8988T (cell line): Measurements from ENCODE around the gene TMEM107.
"Not testable (repeated sequence)": the region's sequence is repeated elsewhere in the genome, so short reads cannot be mapped to it uniquely, and the experiment has no call there.

Experiments
- DNase-seq: peaks from one replicate; pipeline ENCODE4 v3.0.0; 2011

TMEM107 gene

DNA sequence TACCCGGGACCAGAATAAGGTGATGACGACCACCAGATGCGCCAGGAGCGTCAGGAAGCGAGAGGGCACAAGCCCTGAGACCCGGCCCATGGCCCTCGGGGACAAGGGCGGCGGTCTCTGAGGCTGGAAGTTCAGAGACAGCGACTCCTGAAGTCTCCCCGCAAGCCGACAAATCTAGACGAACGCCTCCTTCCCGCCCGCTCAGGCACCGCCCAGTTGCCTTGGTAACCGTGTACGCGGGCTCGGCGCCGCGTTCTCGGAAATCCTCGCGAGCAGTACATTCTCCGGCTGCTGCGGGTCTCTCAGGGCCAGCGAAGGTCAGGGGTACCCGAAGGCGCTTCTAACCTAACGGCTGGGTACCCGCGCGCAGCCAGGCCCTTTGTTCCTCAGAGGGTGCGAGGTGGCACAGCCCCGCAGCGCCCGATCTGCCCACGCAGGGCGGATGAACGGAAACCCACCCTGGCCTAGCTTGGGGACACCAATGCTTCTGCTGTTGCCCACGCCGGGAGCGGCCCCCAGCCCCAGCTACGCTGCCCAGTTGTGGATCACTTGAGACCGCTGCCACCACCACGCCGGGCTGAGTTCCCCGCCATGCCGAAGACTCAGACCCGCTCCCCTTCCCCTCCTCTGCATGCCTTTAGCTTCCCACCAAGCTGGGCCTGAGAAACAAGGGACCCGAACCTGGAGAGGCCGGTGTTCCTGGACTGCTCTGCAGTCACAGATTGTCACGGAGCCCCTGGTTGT lies at the start of gene TMEM107:
Gene TMEM107 (minus strand): TSS at position 184 of the 744 bp plus-strand sequence. CDS start 94 bp downstream, at position 90.
- no peak for DNase-seq

DNA sequence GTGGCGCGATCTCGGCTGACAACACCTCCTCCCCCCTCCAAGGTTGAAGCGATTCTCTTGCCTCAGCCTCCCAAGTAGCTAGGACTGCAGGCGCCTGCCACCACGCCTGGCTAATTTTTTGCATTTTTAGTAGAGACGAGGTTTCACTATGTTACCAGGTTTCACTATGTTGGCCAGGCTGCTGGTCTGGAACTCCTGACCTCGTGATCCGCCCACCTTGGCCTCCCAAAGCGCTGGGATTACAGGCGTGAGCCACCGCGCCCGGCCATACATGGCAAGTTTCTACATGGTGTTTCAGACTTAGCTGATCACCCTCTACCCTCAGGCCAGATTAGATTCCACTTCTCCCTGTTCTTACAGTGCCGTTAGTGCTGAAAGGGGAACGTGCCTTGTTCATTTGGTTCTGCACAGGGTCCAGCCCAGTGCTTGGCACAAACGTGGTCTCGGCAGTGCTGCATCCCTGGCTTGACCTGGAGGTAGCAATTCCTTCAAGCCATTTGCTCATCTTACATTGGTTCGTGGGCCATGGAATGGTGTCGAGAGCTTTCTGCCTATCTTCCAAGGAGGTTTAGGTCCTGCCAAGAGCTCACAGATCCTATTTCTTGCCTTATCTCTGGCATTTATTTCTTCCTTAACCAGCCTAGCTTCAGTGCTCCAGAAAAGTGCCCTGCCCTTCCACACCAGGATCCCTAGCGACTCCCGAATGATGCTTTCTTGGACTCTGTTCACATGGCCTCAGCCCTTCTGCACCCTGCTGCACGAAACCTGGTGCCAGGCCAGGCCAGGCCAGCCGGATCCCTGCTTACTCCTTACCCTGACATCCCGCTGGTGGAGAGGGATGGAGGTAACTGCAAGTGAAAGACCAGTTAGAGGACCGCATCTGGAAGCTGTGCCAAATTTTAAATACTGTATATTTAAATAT lies 49.0 kb upstream of the TMEM107 start:
- DNase-seq, result no peak

DNA sequence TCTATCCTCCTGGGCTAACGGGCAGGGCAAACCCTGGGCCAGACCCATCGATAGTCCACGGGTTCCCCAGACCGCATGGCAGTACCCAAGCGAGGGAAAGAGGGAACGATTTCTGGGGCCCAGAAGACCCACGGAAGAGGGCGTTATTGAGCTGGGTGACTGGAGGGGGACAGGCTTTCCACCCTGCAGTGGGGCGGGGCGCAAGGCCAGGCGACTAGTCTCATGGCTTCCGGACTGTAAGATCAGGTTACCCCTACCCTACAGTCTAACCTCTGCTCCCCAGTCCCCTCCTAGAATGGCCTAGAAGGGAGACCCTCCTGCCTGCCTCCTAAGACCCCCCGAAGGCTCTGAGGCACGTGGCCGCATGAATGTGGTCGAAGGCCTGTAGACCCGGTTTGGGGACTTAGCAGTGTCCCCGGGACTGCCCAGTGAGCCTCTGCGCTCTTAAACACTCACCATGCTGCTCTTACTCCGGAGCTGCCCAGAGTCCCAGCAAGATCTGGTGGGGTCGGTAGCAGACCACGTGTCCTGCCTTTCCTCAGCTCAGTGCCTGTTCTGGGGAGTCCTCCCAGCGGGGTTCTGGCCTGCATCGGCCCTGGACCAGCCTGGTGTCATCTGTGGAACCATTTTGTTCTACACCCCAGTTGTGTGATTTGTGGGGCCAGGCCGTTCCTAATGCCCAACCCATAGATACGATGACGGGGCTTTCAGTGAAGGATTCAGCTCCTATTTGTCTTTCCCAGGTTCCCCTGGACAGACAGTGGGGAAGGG lies 47.4 kb upstream of the TMEM107 start:
- no peak for DNase-seq

DNA sequence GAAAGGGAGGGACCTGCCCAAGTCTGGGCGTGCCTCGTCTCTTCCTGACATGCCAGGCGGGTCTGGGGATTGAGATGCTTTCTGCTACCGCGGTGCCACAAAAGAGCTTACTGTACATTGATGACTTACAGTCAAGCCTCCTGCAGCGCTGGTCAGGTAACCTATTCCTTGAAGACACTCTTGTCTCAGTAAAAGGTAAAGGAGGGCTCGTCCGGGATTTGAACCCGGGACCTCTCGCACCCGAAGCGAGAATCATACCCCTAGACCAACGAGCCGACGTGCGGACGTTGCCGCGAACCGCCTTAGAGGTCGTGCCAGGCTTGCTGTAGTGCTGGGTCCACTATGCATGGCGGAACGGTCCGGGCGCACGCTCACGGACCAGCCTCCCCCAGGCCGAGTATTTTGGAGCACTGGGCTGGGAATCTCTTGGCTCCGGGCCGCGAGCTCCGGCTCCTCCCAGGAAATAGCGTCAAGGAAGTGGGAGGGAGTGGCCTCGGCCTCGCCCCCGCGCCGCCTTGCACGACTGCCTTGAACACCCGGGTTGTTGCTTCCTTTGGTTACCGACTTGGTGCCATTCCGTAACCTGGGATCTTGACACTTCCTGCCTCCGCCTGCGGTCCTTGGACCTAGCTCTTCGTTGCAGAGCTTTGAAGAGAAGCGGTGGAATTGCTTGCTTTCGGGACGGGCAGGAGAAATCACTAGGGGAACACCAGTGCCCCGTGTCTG lies 46.6 kb upstream of the TMEM107 start:
- DNase-seq, result no peak

DNA sequence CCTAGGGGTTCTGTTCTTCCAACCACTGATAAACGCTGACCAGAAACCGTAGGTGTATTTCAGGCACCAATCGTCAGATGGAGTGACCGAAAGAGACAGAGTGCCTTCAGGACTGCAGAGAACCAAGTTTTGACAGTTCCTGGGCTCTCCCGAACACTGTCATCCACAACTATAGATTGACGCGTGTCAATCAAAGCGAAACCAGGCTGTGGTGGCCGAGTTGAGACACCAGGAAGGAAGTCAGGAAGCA lies 46.1 kb upstream of the TMEM107 start:
- no peak for DNase-seq

DNA sequence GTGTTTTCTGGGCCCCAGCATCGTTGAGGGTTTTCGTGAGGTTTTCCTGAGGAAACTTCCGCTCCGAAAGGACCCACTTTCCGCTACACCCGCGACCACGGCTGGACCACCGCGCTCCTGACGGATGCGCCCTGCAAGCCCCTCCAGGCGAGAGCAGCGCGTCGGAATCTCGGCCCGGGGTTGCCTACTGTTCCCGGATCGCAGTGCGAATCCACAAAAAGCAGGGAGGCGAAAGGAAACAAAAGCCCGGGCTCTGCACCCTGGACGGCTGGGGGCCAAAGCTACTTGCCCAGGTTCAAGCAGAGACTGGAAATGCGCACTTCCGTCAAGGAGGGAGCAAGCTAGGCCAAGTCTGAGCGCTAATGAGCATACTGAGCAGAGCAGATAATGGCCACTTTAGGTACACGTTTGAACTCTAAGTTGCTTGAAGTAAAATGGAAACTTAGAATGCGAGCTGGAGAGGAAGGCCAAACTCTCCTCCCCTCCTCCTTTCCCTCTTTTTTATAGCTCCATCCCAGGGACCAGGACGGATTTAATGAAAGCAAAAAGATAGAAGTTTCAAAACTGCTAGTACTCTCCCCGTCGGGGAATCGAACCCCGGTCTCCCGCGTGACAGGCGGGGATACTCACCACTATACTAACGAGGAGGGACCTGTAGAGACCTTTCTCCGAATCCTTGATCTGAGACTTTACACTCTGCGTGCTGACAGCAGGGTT lies 45.6 kb upstream of the TMEM107 start:
- DNase-seq, result no peak

DNA sequence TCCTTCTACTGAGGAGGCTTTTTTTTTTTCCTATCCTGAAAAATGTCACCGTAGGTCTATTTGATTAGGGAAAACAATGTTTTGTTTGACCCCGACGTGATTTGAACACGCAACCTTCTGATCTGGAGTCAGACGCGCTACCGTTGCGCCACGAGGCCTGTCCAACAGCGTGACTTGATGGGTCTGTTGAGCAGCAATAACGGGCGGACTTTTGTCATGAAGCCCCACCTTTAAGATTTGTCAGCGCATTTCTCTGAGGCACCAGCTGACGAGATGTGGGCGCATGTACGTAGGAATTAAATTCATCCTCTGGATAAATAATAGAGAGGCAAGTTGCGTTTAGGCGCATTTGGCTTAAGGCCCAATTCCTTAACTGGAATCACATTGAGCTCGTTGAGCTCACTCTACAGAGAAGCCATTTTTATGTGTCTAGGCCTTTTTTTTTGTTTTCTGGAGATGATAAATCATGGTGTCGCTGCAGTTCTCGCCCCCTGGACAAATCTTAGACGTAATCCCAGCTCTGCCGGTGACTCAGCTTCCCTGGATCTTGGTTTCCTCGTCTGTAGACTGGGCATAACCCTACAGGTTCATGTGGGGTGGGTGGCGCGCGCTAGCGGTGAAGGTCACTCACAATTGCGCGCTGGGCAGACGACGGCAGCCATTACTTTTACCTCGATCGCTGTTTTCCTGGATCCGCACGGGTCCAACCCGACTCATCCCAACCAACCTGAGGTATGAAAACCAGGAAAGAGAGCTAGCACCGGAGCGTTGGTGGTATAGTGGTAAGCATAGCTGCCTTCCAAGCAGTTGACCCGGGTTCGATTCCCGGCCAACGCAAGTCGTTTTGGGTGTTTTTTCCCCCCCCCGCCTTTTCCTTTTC lies 44.8 kb upstream of the TMEM107 start:
- no peak for DNase-seq

DNA sequence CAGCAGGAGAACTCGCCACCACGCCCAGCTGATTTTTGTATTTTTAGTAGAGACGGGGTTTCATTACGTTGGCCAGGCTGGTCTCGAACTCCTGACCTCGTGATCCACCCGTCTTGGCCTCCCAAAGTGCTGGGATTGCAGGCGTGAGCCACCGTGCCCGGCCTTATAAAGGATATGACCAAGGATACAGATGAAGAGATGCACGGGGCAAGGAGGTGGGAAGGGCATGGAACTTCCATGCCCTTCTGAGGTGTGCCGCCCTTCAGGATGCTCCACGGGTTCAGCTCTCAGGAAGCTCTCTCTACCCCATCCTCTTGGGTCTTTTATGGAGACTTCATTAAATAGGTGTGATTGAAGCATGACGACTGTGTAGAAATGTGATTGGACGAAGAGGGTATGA lies 37.8 kb upstream of the TMEM107 start:
- not testable (repeated sequence) for DNase-seq

DNA sequence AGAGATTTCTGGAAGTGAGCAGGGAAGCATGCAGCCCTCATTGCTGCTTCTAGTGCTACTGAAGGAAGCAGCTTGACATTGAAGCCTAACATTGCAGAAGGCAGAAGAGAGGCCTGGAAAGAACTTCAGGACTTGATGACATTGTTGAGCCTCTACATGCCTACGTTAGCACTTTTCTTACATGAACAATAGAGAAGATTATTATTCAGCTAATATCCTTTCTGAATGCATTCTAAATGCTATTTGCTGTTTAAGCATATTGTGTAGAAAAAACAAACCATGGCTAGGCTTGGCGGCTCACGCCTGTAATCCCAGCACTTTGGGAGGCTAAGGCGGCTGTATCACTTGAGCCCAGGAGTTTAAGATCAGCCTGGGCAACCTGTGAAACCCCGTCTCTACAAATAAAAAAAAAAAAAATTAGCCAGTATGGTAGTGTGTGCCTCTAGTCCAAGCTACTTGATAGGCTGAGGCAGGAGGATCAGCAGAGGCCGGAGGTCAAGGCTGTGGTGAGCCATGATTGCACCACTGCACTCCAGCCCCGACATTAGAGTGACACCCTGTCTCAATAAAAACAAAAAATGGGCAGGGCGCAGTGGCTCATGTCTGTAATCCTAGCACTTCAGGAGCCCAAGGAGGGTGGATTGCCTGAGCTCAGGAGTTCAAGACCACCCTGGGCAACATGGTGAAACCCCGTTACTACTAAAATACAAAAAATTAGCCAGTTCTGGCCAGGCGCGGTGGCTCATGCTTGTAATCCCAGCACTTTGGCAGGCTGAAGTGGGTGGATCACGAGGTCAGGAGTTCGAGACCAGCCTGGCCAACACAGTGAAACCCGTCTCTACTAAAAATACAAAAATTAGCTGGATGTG lies 36.4 kb upstream of the TMEM107 start:
- DNase-seq, result no peak

DNA sequence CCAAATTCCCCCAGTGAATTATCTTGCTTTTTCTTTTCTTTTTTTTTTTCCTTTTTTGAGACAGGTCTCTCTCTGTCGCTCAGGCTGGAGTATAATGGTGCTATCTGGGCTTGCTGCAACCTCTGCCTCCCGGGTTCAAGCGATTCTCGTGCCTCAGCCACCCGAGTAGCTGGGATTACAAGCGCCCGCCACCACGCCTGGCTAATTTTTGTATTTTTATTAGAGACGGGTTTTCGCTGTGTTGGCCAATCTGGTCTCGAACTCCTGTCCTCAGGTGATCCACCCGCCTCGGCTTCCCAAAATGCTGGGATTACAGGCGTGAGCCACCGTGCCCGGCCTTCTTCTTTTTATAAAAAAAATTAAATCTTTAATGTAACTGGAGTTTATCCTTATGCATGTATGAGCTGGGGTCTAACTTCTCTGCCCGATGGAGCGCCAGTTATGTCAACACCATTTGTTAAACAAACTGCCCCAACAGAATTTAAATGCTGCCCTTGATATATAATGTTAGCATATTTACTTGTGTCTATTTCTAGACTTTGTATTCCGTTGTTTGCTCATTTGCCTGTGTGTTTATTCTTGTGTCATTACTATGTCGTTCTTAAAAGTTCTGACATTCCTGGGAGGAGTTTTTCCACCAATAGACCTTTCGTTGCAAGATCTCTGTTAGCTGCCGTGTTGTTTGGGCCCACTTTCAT lies 34.7 kb upstream of the TMEM107 start:
- no peak for DNase-seq

DNA sequence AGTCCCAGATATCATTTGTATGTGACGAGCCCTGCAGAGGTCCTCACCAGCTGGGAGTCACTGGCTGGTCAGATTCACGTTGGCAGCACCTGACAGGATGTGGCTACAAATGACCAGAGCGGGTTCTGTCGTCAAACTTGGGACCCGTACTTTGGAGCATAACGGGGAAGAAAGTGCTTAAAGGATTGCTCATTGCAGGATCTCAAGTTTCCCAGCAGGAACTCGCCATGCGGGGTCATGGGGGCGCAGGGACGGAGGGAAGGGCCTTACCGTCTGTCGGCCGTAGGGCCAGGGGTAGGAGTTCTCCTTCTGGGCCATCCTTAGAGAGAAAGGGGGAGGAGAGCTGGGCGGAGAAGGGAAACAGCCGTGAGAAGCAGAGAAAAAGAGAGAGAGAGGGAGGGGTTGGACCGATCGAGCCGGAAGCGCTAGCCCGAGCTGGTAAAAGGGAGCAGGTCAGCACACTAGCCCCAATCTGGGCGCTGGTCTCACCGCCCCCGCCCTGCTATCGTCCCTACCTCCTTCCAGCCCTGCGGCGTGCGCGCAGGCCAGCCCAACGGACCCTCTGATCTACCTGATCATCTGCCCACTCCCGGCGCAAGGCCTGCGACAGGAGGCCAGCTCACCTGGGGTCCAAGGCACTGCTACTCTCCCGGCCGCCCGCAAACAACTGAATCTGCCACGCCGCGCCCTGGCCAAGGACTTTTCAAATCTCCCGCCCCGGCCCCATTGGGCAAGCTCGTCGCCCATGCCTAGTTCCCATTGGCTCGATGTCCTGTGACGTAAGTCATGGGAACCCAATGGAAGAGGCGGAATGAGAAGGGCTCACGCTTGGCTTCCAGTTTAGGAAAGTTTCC lies 34.0 kb upstream of the TMEM107 start, which contains the start of gene AURKB:
Gene AURKB (minus strand): TSS at position 669 of the 854 bp plus-strand sequence. CDS start 351 bp downstream, at position 318.
- peak; percentile 68 for DNase-seq

DNA sequence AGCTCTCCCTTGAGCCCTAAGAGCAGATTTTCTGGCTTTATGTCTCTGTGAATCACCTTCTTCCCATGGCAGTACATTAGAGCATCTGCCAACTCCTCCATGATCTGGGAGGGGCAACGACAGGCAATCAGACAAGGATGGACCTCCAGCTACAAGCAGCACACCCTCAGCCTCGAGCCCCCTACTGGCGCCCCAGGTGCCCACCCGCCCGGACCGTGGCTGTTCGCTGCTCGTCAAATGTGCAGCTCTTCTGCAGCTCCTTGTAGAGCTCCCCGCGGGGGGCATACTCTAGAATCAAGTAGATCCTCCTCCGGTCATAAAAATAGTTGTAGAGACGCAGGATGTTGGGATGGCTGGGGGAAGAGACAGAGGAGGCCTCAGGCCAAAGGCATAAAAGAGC lies 30.4 kb upstream of the TMEM107 start:
- DNase-seq, result no peak

DNA sequence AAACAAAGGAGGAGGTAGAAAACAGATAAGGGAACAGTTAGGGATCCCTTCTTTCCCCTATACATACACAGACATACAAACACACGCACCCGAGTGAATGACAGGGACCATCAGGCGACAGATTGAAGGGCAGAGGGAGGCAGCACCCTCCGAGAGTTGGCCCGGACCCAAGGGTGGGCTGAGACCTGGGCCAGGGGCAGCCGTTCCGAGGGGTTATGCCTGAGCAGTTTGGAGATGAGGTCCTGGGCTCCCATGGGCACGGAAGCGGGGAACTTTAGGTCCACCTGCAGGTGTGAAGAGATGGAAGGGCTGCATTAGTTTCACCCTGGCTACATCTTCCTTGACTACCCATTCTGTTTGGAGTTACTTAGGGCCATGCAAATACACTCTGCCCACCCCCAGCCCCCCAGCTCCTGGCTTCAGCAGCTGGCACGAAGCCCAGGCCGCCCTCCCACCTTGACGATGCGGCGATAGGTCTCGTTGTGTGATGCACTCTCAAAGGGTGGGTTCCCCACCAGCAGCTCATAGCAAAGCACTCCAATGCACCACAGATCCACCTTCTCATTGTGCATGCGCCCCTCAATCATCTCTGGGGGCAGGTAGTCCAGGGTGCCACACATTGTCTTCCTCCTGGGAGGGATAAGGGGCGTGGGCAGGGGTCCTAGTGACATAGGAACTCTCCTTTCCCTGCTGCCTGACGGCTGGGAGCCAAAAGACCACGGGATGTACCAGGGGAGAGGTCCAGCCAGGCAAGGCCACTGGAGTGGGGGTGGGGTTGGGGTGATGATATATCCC lies 28.8 kb upstream of the TMEM107 start:
- DNase-seq, result no peak

DNA sequence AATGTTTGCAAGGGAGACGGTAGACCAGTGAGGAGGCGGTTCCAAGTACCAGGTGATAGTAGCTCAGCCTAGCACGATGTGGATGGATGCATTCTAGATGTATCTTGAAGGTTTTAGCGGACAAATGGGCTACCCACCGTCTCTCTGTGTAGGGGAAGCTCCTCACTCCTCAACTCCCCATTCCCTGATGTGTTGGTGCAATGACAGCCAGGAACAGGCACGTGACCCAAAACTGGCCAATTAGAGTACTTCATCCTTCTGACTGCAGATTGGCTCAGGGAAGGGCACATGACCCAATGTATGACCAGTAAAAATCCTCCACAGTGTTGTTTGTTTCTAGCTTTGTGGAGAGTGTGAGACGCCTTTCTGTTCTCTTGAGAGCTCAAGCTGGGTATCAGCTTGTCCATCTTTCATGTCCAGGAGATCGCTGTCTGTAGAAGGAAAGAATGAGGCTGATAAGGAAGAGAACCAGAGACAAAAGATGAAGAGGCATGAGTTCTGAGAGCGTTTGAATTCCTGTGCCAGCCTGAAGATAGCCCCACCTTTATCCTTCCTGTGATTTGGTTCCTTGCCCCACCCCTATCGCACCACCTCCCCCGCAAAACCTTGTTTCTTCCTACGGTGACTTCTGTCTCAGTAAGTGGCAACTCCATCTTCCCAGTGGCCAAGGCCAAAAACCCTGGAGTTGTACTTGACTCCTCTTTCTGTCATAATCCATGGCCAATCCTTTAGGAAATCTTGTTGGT lies 16.1 kb upstream of the TMEM107 start:
- no peak for DNase-seq

DNA sequence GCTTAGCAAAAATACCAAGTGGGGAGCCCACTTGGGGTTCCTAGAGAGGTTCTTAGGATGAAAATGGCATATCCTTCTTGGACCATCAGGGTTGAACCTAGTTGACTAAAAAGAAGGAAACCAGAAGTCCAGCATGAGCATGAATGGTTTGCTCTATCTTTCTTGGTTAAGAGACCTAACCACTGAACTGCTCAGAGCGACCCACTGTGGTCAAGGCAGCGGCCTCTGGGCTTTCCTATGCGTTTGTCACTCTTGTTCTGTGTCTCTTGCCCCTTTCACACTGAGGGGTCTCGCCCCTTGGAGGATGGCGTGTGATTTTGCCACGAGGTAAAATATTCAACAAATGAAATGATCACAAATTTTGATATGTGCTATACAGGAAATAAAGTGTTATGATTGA lies 14.3 kb upstream of the TMEM107 start:
- no peak for DNase-seq

DNA sequence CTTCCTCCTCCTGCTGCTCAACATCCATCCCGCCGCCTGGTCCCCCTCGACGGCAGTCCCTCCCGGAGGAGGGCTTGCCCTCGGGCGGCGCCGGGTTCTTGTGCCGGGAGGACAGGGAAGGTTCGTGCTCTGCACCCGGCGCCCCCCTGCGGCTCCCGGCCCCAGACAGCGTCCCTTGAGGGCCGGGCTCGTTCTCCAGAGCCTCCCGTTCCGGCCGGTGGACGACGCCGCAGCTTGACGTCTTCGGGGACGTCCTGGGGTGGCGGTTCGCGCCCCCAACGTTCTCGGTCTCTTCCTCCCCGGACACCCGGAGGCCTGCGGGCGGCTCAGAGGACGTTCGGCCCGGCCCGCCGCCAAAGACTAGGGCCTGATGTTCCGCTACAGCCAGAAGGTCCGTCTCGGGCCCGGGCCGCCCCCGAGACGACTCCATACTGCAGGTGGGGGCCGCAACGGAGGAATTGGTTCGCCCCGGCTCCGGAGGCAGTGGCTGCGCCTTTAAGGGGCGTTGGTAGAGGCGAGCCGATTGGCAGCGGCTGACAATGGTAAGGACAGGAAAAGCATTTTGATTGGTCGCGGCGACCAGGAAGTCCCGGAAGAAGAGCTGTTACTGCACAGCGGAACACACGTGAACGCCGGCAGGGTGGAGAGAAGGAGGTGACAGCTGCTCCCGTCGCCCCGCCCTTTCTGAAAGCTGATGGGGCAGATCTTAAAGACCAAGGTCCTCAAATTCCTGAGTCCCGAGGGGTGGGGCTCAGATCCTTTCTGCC lies 13.7 kb upstream of the TMEM107 start, which contains the start of gene BORCS6:
Gene BORCS6 (minus strand): TSS at position 470 of the 767 bp plus-strand sequence. CDS start 40 bp downstream, at position 430.
- peak; percentile 76 for DNase-seq
